HCT116 (cell line): ENCODE results near the gene SGK1.

Experiments used
- EZH2 ChIP-seq: fragments of 200-600 bp; sonication (generic); IDR thresholded peaks from 2 replicates; pipeline ENCODE4 v1.6.1; 2017; ENCODE audit warnings: antibody characterized with exemption, mixed run types
- EZH2phosphoT487 ChIP-seq: fragments of 200-600 bp; IDR thresholded peaks from 2 replicates; pipeline ENCODE4 v1.6.1; 2018; ENCODE audit warnings: antibody characterized with exemption, borderline replicate concordance
- JUND ChIP-seq: IDR thresholded peaks from 2 replicates; pipeline ENCODE4 v1.6.1; 2012
- POLR2A ChIP-seq: IDR thresholded peaks from 2 replicates; pipeline ENCODE4 v1.7.0; 2011; ENCODE audit warnings: borderline replicate concordance; ENCODE audit not compliant: insufficient read depth, insufficient read length; ENCODE audit errors: extremely low read depth
- RAD21 ChIP-seq: IDR thresholded peaks from 2 replicates; pipeline ENCODE4 v1.6.1; 2012; ENCODE audit warnings: low read depth, mild to moderate bottlenecking
- TCF7L2 ChIP-seq: IDR thresholded peaks from 2 replicates; pipeline ENCODE4 v1.7.0; 2011; ENCODE audit warnings: borderline replicate concordance, inconsistent platforms; ENCODE audit not compliant: insufficient read depth, insufficient read length; ENCODE audit errors: extremely low read depth
- ZNF274 ChIP-seq: fragments of 200-500 bp; sonication (Bioruptor generic); IDR thresholded peaks from 2 replicates; pipeline ENCODE4 v1.6.1; 2014; ENCODE audit warnings: mild to moderate bottlenecking, low read depth, low read length, inconsistent platforms
- TF ChIP-seq, protein P1 (sequence below): IDR thresholded peaks from 2 replicates; pipeline ENCODE4 v1.6.1; 2012; ENCODE audit warnings: low read depth
- TF ChIP-seq, protein P2 (sequence below), 3 experiments: fragments of 200-600 bp in 1 of 3; sonication (generic) in 1 of 3; IDR thresholded peaks in 2 of 3; conservative IDR thresholded peaks in 1 of 3; 2 replicates each; pipeline ENCODE4 v1.5.1; 2012 to 2017; ENCODE audit warnings: low read depth in 2 of 3, low read length in 2 of 3, antibody characterized with exemption in 1 of 3, borderline replicate concordance in 1 of 3, control low read depth in 1 of 3, mild to moderate bottlenecking in 1 of 3, mixed read lengths in 1 of 3, mixed run types in 1 of 3, moderate library complexity in 1 of 3; ENCODE audit not compliant: insufficient read depth in 1 of 3
- TF ChIP-seq, protein P3 (sequence below): IDR thresholded peaks from 2 replicates; pipeline ENCODE4 v1.6.1; 2012
- TF ChIP-seq, protein P4 (sequence below): IDR thresholded peaks from 2 replicates; pipeline ENCODE4 v1.6.1; 2011; ENCODE audit warnings: mild to moderate bottlenecking, low read length, moderate library complexity; ENCODE audit not compliant: insufficient replicate concordance; ENCODE audit errors: extremely low read depth
- TF ChIP-seq, protein P5 (sequence below): IDR thresholded peaks from 2 replicates; pipeline ENCODE4 v1.6.1; 2012

DNA sequence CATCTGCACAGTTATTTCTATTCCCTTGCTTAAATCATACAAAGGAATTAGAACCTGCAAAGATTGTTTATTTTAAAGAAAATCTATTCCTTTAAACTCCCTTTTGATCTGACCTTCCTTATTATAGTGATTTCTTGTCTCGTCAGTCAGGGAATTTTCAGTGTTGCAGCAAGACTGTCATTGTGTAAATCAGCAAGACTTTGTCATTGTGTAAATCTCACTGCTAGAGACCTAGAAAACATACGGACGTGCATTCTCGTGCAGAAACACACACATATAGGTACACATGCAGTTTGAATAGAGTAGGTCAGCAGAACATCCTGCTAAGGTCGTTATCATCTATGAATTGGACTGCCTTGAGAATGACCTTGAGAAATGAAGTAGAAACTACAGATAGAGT lies 6.2 kb upstream of the SGK1 start:
- TF ChIP-seq JUND (no peak), EZH2 (no peak), ZNF274 (no peak), POLR2A (no peak), RAD21 (no peak), TCF7L2 (no peak), EZH2phosphoT487 (no peak)
- TF ChIP-seq, protein P1, sequence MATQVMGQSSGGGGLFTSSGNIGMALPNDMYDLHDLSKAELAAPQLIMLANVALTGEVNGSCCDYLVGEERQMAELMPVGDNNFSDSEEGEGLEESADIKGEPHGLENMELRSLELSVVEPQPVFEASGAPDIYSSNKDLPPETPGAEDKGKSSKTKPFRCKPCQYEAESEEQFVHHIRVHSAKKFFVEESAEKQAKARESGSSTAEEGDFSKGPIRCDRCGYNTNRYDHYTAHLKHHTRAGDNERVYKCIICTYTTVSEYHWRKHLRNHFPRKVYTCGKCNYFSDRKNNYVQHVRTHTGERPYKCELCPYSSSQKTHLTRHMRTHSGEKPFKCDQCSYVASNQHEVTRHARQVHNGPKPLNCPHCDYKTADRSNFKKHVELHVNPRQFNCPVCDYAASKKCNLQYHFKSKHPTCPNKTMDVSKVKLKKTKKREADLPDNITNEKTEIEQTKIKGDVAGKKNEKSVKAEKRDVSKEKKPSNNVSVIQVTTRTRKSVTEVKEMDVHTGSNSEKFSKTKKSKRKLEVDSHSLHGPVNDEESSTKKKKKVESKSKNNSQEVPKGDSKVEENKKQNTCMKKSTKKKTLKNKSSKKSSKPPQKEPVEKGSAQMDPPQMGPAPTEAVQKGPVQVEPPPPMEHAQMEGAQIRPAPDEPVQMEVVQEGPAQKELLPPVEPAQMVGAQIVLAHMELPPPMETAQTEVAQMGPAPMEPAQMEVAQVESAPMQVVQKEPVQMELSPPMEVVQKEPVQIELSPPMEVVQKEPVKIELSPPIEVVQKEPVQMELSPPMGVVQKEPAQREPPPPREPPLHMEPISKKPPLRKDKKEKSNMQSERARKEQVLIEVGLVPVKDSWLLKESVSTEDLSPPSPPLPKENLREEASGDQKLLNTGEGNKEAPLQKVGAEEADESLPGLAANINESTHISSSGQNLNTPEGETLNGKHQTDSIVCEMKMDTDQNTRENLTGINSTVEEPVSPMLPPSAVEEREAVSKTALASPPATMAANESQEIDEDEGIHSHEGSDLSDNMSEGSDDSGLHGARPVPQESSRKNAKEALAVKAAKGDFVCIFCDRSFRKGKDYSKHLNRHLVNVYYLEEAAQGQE = no peak
- TF ChIP-seq, protein P2, sequence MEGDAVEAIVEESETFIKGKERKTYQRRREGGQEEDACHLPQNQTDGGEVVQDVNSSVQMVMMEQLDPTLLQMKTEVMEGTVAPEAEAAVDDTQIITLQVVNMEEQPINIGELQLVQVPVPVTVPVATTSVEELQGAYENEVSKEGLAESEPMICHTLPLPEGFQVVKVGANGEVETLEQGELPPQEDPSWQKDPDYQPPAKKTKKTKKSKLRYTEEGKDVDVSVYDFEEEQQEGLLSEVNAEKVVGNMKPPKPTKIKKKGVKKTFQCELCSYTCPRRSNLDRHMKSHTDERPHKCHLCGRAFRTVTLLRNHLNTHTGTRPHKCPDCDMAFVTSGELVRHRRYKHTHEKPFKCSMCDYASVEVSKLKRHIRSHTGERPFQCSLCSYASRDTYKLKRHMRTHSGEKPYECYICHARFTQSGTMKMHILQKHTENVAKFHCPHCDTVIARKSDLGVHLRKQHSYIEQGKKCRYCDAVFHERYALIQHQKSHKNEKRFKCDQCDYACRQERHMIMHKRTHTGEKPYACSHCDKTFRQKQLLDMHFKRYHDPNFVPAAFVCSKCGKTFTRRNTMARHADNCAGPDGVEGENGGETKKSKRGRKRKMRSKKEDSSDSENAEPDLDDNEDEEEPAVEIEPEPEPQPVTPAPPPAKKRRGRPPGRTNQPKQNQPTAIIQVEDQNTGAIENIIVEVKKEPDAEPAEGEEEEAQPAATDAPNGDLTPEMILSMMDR (IDR thresholded peaks at IDR 0.05 in 2 of 3, conservative IDR thresholded peaks at IDR 0.05 in 1 of 3; ENCODE audit: borderline replicate concordance in 1 of 3, insufficient read depth in 1 of 3, low read depth in 2 of 3, low read length in 2 of 3) = no peak
- TF ChIP-seq, protein P3, sequence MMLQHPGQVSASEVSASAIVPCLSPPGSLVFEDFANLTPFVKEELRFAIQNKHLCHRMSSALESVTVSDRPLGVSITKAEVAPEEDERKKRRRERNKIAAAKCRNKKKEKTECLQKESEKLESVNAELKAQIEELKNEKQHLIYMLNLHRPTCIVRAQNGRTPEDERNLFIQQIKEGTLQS = no peak
- TF ChIP-seq, protein P4, sequence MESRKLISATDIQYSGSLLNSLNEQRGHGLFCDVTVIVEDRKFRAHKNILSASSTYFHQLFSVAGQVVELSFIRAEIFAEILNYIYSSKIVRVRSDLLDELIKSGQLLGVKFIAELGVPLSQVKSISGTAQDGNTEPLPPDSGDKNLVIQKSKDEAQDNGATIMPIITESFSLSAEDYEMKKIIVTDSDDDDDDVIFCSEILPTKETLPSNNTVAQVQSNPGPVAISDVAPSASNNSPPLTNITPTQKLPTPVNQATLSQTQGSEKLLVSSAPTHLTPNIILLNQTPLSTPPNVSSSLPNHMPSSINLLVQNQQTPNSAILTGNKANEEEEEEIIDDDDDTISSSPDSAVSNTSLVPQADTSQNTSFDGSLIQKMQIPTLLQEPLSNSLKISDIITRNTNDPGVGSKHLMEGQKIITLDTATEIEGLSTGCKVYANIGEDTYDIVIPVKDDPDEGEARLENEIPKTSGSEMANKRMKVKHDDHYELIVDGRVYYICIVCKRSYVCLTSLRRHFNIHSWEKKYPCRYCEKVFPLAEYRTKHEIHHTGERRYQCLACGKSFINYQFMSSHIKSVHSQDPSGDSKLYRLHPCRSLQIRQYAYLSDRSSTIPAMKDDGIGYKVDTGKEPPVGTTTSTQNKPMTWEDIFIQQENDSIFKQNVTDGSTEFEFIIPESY = no peak
- TF ChIP-seq, protein P5, sequence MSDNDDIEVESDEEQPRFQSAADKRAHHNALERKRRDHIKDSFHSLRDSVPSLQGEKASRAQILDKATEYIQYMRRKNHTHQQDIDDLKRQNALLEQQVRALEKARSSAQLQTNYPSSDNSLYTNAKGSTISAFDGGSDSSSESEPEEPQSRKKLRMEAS = no peak
